Activated T-cell treated with anti-CD3 and anti-CD28 coated beads, Interleukin-2, amount 50 U/mL, for 72 hours (primary cell): ENCODE data around the gene DOCK1. TPM values are rescaled to one million over a fixed set of nuclear protein-coding genes. Genes with fewer than 3 reads are reported as not detected.

Experiments used
- ATAC-seq, 2 donors: fragments of 150-1000 bp; cut with Tn5 transposase; replicated peaks in 1 of 2; 2 replicates each; pipeline ENCODE4 v1.10.0; 2021; ENCODE audit warnings: moderate library complexity in 2 of 2, mild to moderate bottlenecking in 1 of 2
- DNase-seq, 2 donors: peaks; one replicate each; pipeline ENCODE4 v3.0.0; 2021 to 2022; ENCODE audit warnings: mixed read lengths in 1 of 2
- H3K27ac Mint-ChIP-seq: one replicate; pipeline ENCODE4 v1.8.0; 2022; ENCODE audit warnings: mild to moderate bottlenecking, moderate library complexity, mixed read lengths
- H3K27me3 Mint-ChIP-seq: one replicate; pipeline ENCODE4 v1.8.0; 2022; ENCODE audit warnings: low read depth, mixed read lengths
- H3K36me3 Mint-ChIP-seq, 2 donors: one replicate each; pipeline ENCODE4 v1.8.0; 2022; ENCODE audit warnings: mixed read lengths in 2 of 2, mild to moderate bottlenecking in 1 of 2; ENCODE audit not compliant: insufficient read depth in 2 of 2
- H3K4me1 Mint-ChIP-seq: one replicate; pipeline ENCODE4 v1.8.0; 2022; ENCODE audit warnings: low read depth, mixed read lengths
- H3K4me3 Mint-ChIP-seq, 2 donors: one replicate each; pipeline ENCODE4 v1.8.0; 2022; ENCODE audit warnings: mild to moderate bottlenecking in 2 of 2, mixed read lengths in 2 of 2, moderate library complexity in 2 of 2
- H3K9me3 Mint-ChIP-seq, 2 donors: one replicate each; pipeline ENCODE4 v1.8.0; 2022; ENCODE audit warnings: mixed read lengths in 2 of 2
- total RNA-seq, 2 donors: library from RNA; stranded (reverse); gene quantifications; one replicate each; pipeline ENCODE4 v1.2.3, GENCODE V29; 2022

Gene DOCK1
- total RNA-seq, 2 donors from 2014 or later: 0.35 to 0.53 TPM

- peaks cover 0 to 2% of the 10 kb centered on the region in 2 donors for H3K36me3 Mint-ChIP-seq
- H3K27ac Mint-ChIP-seq: no peak overlapping the region
- DNase-seq: no peak
- ATAC-seq: no peak
- no peak overlapping the region for H3K4me3 Mint-ChIP-seq
- peaks cover 0 to 4% of the 10 kb centered on the region in 2 donors for H3K9me3 Mint-ChIP-seq
- H3K27me3 Mint-ChIP-seq: no peaks in the 10 kb centered on the region
- no peaks in the 10 kb centered on the region for H3K4me1 Mint-ChIP-seq
These were observed 154.1 kb downstream of the DOCK1 start for GRCh38 chr10:127059314-127059713.

GRCh38 chr10:127063762-127064161, 158.5 kb downstream of the DOCK1 start:
- DNase-seq (no peak), ATAC-seq (no peak)
- peaks cover 0 to 4% of the 10 kb centered on the region in 2 donors for H3K9me3 Mint-ChIP-seq
- peaks cover 0 to 2% of the 10 kb centered on the region in 2 donors for H3K36me3 Mint-ChIP-seq
- H3K4me3 Mint-ChIP-seq: no peak overlapping the region
- H3K27me3 Mint-ChIP-seq: no peaks in the 10 kb centered on the region
- H3K27ac Mint-ChIP-seq: no peak overlapping the region
- H3K4me1 Mint-ChIP-seq: no peaks in the 10 kb centered on the region

- Mint-ChIP-seq H3K9me3 (no peaks in the 10 kb centered on the region), H3K27me3 (no peaks in the 10 kb centered on the region), H3K4me3 (no peak overlapping the region), H3K36me3 (no peaks in the 10 kb centered on the region), H3K4me1 (no peaks in the 10 kb centered on the region), H3K27ac (no peak overlapping the region)
- DNase-seq (no peak), ATAC-seq (no peak)
These were observed 159.2 kb downstream of the DOCK1 start for GRCh38 chr10:127064474-127064873.

DNA sequence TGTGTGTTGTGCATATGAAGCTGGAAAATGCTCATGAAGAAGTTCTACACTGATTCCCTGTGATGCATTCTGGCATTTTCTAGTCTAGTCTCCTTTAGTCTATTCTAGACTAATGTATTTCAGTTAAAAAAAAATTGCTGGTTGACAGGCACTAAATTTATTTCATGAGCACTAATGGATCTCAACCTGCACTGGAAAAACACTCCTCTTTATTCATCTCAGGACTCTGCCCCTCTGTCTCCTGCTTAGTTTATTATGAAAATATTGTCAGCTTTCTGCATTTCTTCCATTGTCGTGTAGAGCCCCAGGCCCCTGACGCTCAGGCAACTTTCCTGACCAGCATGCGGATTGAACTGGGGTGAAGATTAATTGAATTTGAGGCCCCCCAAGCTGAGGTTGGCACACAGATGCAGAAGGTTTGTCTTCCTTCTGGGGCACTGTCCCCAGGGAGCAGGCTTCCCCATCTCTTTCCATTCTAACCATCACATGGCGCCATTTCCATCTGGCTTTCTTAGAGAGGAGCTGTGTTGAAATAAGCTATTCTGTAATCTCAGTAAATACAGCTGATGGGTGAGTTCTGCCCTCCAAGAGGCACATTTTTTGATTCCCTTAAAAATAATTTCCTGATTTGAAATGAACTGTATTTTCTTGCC, 162.4 kb downstream of the DOCK1 start:
- Mint-ChIP-seq H3K27ac (no peak overlapping the region), H3K4me1 (no peaks in the 10 kb centered on the region), H3K9me3 (peaks cover 0 to 2% of the 10 kb centered on the region in 2 donors), H3K36me3 (no peaks in the 10 kb centered on the region), H3K27me3 (no peaks in the 10 kb centered on the region), H3K4me3 (no peak overlapping the region)
- ATAC-seq (no peak), DNase-seq (no peak)

DNA sequence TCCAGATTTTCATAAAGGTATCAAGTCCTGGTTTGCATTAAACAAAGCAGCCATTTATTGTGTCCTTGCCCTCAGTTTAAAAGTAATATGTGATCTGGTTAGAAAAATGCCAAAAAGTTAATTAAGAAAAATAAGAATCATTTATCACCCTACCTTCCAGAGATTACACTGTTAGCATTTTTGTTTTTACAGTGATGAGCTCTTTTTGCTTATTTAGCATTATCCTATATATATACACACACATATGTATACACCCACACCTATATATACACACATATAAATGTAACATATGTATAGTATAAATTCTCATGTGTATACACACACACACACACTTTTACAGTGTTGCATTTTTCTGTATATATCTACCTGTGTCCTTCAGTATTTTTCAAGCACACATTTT, 163.3 kb downstream of the DOCK1 start:
- H3K27me3 Mint-ChIP-seq: no peaks in the 10 kb centered on the region
- ATAC-seq: no peak
- H3K4me3 Mint-ChIP-seq: no peak overlapping the region
- H3K9me3 Mint-ChIP-seq: peaks cover 0 to 2% of the 10 kb centered on the region in 2 donors
- no peak for DNase-seq
- no peaks in the 10 kb centered on the region for H3K36me3 Mint-ChIP-seq
- H3K4me1 Mint-ChIP-seq: no peaks in the 10 kb centered on the region
- H3K27ac Mint-ChIP-seq: no peak overlapping the region

GRCh38 chr10:127069436-127069835, 164.2 kb downstream of the DOCK1 start:
- Mint-ChIP-seq H3K36me3 (no peaks in the 10 kb centered on the region), H3K4me3 (no peak overlapping the region), H3K27ac (no peak overlapping the region), H3K4me1 (no peaks in the 10 kb centered on the region), H3K9me3 (peaks cover 0 to 2% of the 10 kb centered on the region in 2 donors), H3K27me3 (no peaks in the 10 kb centered on the region)
- ATAC-seq: no peak
- DNase-seq: no peak

- H3K27ac Mint-ChIP-seq: no peak overlapping the region
- no peaks in the 10 kb centered on the region for H3K4me1 Mint-ChIP-seq
- H3K27me3 Mint-ChIP-seq: no peaks in the 10 kb centered on the region
- H3K9me3 Mint-ChIP-seq: peaks cover 0 to 4% of the 10 kb centered on the region in 2 donors
- H3K36me3 Mint-ChIP-seq: no peaks in the 10 kb centered on the region
- ATAC-seq: no peak
- H3K4me3 Mint-ChIP-seq: no peak overlapping the region
- no peak for DNase-seq
These were observed 165.9 kb downstream of the DOCK1 start for GRCh38 chr10:127071126-127071525.

GRCh38 chr10:127073666-127074065, 168.4 kb downstream of the DOCK1 start:
- no peaks in the 10 kb centered on the region for H3K36me3 Mint-ChIP-seq
- ATAC-seq (no peak), DNase-seq (no peak)
- no peaks in the 10 kb centered on the region for H3K27me3 Mint-ChIP-seq
- peaks cover 0 to 4% of the 10 kb centered on the region in 2 donors for H3K9me3 Mint-ChIP-seq
- H3K27ac Mint-ChIP-seq: no peak overlapping the region
- no peak overlapping the region for H3K4me3 Mint-ChIP-seq
- no peaks in the 10 kb centered on the region for H3K4me1 Mint-ChIP-seq

GRCh38 chr10:127079392-127079791, 174.2 kb downstream of the DOCK1 start:
- DNase-seq (no peak), ATAC-seq (no peak)
- H3K4me3 Mint-ChIP-seq: no peak overlapping the region
- H3K27me3 Mint-ChIP-seq: no peaks in the 10 kb centered on the region
- H3K27ac Mint-ChIP-seq: no peak overlapping the region
- H3K4me1 Mint-ChIP-seq: no peaks in the 10 kb centered on the region
- H3K9me3 Mint-ChIP-seq: peaks cover 0 to 6% of the 10 kb centered on the region in 2 donors
- H3K36me3 Mint-ChIP-seq: no peaks in the 10 kb centered on the region

GRCh38 chr10:127080317-127080716, 175.1 kb downstream of the DOCK1 start:
- Mint-ChIP-seq H3K9me3 (peaks cover 0 to 6% of the 10 kb centered on the region in 2 donors), H3K4me3 (no peak overlapping the region), H3K36me3 (no peaks in the 10 kb centered on the region), H3K27me3 (no peaks in the 10 kb centered on the region), H3K27ac (no peak overlapping the region), H3K4me1 (no peaks in the 10 kb centered on the region)
- ATAC-seq (no peak), DNase-seq (no peak)

DNA sequence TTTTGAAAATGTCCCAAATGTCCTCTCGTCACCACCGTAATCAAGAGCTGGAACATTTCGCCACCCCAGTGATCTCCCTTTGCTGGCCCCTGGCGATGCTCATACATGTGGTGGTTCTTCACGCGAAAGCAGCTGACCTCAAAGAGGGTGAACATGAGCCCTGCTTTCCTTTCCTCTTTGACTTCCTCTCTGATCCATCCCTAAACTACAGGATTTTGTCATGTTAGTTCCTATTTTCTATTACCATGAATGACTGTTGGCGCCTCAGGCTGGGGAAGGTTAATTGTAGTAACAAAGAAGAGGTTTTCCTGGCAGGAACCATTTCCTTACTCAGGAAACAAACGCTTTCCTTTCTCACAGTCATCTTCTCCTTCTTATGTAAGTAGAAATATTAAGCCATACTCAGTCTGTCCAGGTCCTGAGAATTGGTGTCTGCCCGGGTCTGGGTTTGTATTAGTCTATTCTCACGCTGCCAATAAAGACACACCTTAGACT, 176.7 kb downstream of the DOCK1 start:
- Mint-ChIP-seq H3K27me3 (no peaks in the 10 kb centered on the region), H3K4me3 (no peak overlapping the region), H3K27ac (no peak overlapping the region), H3K9me3 (peaks cover 0 to 5% of the 10 kb centered on the region in 2 donors), H3K36me3 (no peaks in the 10 kb centered on the region), H3K4me1 (no peaks in the 10 kb centered on the region)
- DNase-seq (no peak), ATAC-seq (no peak)

DNA sequence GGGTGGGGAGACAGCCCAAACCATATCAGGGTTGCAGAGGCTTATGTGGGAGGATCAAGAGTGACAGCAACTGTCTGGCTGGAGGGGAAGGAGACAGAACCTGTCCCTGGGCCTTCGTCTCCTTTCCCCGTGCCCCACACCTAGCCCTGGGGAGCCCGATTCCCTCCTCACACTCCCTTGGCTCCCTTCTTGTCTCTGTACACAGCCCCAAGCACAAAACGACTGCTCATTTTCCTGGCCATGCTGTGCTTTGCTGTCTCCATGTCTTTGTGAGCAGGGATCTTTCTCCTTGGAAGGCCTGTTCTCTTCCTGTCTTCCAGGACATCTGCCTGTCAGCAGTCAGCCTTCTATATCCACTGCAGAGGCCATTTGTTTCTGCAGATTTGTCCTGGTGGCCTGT, 177.4 kb downstream of the DOCK1 start:
- no peak for ATAC-seq
- Mint-ChIP-seq H3K27me3 (no peaks in the 10 kb centered on the region), H3K4me3 (no peak overlapping the region), H3K27ac (no peak overlapping the region), H3K36me3 (no peaks in the 10 kb centered on the region), H3K9me3 (peaks cover 0 to 5% of the 10 kb centered on the region in 2 donors), H3K4me1 (no peaks in the 10 kb centered on the region)
- DNase-seq: no peak

GRCh38 chr10:127085957-127086356, 180.7 kb downstream of the DOCK1 start:
- DNase-seq (no peak), ATAC-seq (no peak)
- no peaks in the 10 kb centered on the region for H3K36me3 Mint-ChIP-seq
- peaks cover 0 to 5% of the 10 kb centered on the region in 2 donors for H3K9me3 Mint-ChIP-seq
- H3K27me3 Mint-ChIP-seq: no peaks in the 10 kb centered on the region
- no peak overlapping the region for H3K27ac Mint-ChIP-seq
- no peak overlapping the region for H3K4me3 Mint-ChIP-seq
- H3K4me1 Mint-ChIP-seq: no peaks in the 10 kb centered on the region

- Mint-ChIP-seq H3K36me3 (no peaks in the 10 kb centered on the region), H3K4me1 (no peaks in the 10 kb centered on the region), H3K27ac (no peak overlapping the region), H3K4me3 (no peak overlapping the region), H3K27me3 (no peaks in the 10 kb centered on the region), H3K9me3 (no peaks in the 10 kb centered on the region)
- DNase-seq (no peak), ATAC-seq (no peak)
These were observed 183.7 kb downstream of the DOCK1 start for GRCh38 chr10:127088908-127089307.
